Gastroesophageal sphincter (tissue), 3 donors: ENCODE results near the gene LDB2.

Experiments used
- CTCF ChIP-seq, 4 experiments: fragments of 200-600 bp in 2 of 4; fragments of 450-650 bp in 2 of 4; sonication (generic) in 1 of 4; IDR thresholded peaks; one replicate each; pipeline ENCODE4 v1.5.1; 2017 to 2019; ENCODE audit warnings: antibody characterized with exemption in 4 of 4, mild to moderate bottlenecking in 2 of 4, moderate library complexity in 2 of 4
- EP300 ChIP-seq: sonication (generic); formaldehyde crosslinking; IDR thresholded peaks from one replicate; pipeline ENCODE4 v1.6.1; 2017; ENCODE audit warnings: antibody characterized with exemption, mild to moderate bottlenecking
- POLR2A ChIP-seq, 2 donors: fragments of 450-650 bp; IDR thresholded peaks; one replicate each; pipeline ENCODE4 v1.6.1; 2017; ENCODE audit warnings: antibody characterized with exemption in 2 of 2, mild to moderate bottlenecking in 2 of 2, moderate library complexity in 1 of 2
- POLR2AphosphoS5 ChIP-seq: sonication (generic); formaldehyde crosslinking; IDR thresholded peaks from one replicate; pipeline ENCODE4 v1.6.1; 2017; ENCODE audit warnings: antibody characterized with exemption

- no peak for TF ChIP-seq CTCF (IDR thresholded peaks at IDR 0.05)
- no peak for TF ChIP-seq EP300
- no peak for TF ChIP-seq POLR2A (IDR thresholded peaks at IDR 0.05)
- no peak for TF ChIP-seq POLR2AphosphoS5
These were observed 32.6 kb downstream of the LDB2 start for GRCh38 chr4:16865897-16866283.
